Esophagus (tissue), 2 donors: Measurements from ENCODE around the gene ASNSD1. TPM values are rescaled to one million over a fixed set of nuclear protein-coding genes. Genes with fewer than 3 reads are reported as not detected.
"Not testable (repeated sequence)": the region's sequence is repeated elsewhere in the genome, so short reads cannot be mapped to it uniquely, and the experiment has no call there.

Experiments
- H3K27ac ChIP-seq, 2 donors: one replicate each; pipeline ENCODE4 v1.5.1; 2013; ENCODE audit warnings: low read depth in 2 of 2, mild to moderate bottlenecking in 2 of 2, inconsistent platforms in 1 of 2, low read length in 1 of 2, moderate library complexity in 1 of 2
- H3K27me3 ChIP-seq, 2 donors: one replicate each; pipeline ENCODE4 v1.6.1; 2013; ENCODE audit warnings: low read length in 2 of 2, control low read depth in 1 of 2, mild to moderate bottlenecking in 1 of 2; ENCODE audit not compliant: insufficient read depth in 2 of 2, control insufficient read depth in 1 of 2
- H3K36me3 ChIP-seq, 2 donors: one replicate each; pipeline ENCODE4 v1.6.1; 2013; ENCODE audit warnings: low read length in 1 of 2; ENCODE audit not compliant: control insufficient read depth in 2 of 2, insufficient read depth in 2 of 2
- H3K4me1 ChIP-seq, 2 donors: one replicate each; pipeline ENCODE4 v1.6.1; 2013; ENCODE audit warnings: low read length in 1 of 2; ENCODE audit not compliant: control insufficient read depth in 2 of 2, insufficient read depth in 2 of 2
- H3K4me3 ChIP-seq, 2 donors: one replicate each; pipeline ENCODE4 v1.5.1; 2013; ENCODE audit warnings: low read length in 2 of 2, mild to moderate bottlenecking in 2 of 2, low read depth in 1 of 2, moderate library complexity in 1 of 2
- H3K9me3 ChIP-seq, 2 donors: one replicate each; pipeline ENCODE4 v1.6.1; 2013; ENCODE audit warnings: mild to moderate bottlenecking in 2 of 2, low read depth in 1 of 2, low read length in 1 of 2, moderate library complexity in 1 of 2; ENCODE audit not compliant: control insufficient read depth in 2 of 2, insufficient read depth in 1 of 2
- WGBS, 2 donors: extraction: QIAGEN DNeasy Blood & Tissue Kit; methylation state at CpG; one replicate each; pipeline ENCODE4 v1.1.7; 2013; 5-methylcytosine and 5-hydroxymethylcytosine counted together
- polyA plus RNA-seq, 2 donors: library from polyadenylated mRNA; stranded (reverse); fragments of 200-250 nt; gene quantifications; one replicate each; pipeline ENCODE4 v1.2.3, GENCODE V29; 2013
- donor health status: healthy with polysubstance abuse.
- donor health status: Bipolar disorder and iron deficiency.

ASNSD1 gene
- polyA plus RNA-seq, 2 donors = 18.5 to 19.3 TPM

GRCh38 chr2:189709501-189710221 is 48.4 kb downstream of the ASNSD1 start:
- Histone ChIP-seq H3K36me3 (no peaks in the 10 kb centered on the region), H3K27me3 (no peaks in the 10 kb centered on the region), H3K9me3 (no peaks in the 10 kb centered on the region), H3K27ac (no peak overlapping the region), H3K4me1 (no peaks in the 10 kb centered on the region), H3K4me3 (no peak overlapping the region)
- WGBS, 2 donors = 93 to 94% methylated on average over 5 of the region's 5 CpGs

- not testable (repeated sequence) for H3K9me3 ChIP-seq, H3K4me1 ChIP-seq, H3K4me3 ChIP-seq, H3K27me3 ChIP-seq, H3K27ac ChIP-seq, H3K36me3 ChIP-seq
- WGBS, 2 donors = 78 to 84% methylated on average over 1 of the region's 1 CpG
Observed at GRCh38 chr2:189717593-189717992, 56.3 kb downstream of the ASNSD1 start.

- no peak overlapping the region for H3K4me3 ChIP-seq
- H3K36me3 ChIP-seq = no peaks in the 10 kb centered on the region
- no peaks in the 10 kb centered on the region for H3K27me3 ChIP-seq
- H3K4me1 ChIP-seq = no peaks in the 10 kb centered on the region
- 91 to 97% methylated on average over 4 of the region's 4 CpGs for WGBS, 2 donors
- H3K27ac ChIP-seq = no peak overlapping the region
- H3K9me3 ChIP-seq = no peaks in the 10 kb centered on the region
Observed at GRCh38 chr2:189719571-189719970, 58.3 kb downstream of the ASNSD1 start.

Other genes starting within 250 kb of the ASNSD1 start
- 10 to 100 TPM; 15.3 to 16.5 TPM for gene WDR75, start 220.0 kb upstream of the ASNSD1 start, polyA plus RNA-seq
- gene SLC40A1, start 80.7 kb upstream of the ASNSD1 start, polyA plus RNA-seq = 1 to 10 TPM; 5.5 to 7.0 TPM
- gene ANKAR, start 13.2 kb downstream of the ASNSD1 start, polyA plus RNA-seq = 1 to 10 TPM in 1 of 2 donors, under 1 TPM in 1; 0.75 to 1.5 TPM
- gene OSGEPL1, start 101.3 kb downstream of the ASNSD1 start, polyA plus RNA-seq = 1 to 10 TPM; 2.7 to 2.8 TPM
- gene ORMDL1, start 122.9 kb downstream of the ASNSD1 start, polyA plus RNA-seq = 10 to 100 TPM; 32.3 to 78.2 TPM
- 10 to 100 TPM in 1 of 2 donors, 1 to 10 TPM in 1; 4.3 to 11.0 TPM for gene PMS1, start 123.0 kb downstream of the ASNSD1 start, polyA plus RNA-seq